Testis (tissue), 2 donors: Measurements from ENCODE around the gene ECE2.

Source experiments
- CTCF ChIP-seq, 3 experiments: fragments of 450-650 bp in 2 of 3; fragments of 200-600 bp in 1 of 3; sonication (generic) in 1 of 3; IDR thresholded peaks; one replicate each; pipeline ENCODE4 v1.5.1; 2016 to 2019; ENCODE audit warnings: antibody characterized with exemption in 3 of 3, mild to moderate bottlenecking in 2 of 3, moderate library complexity in 1 of 3
- POLR2A ChIP-seq: fragments of 450-650 bp; IDR thresholded peaks from one replicate; pipeline ENCODE4 v1.6.1; 2017; ENCODE audit warnings: antibody characterized with exemption, mild to moderate bottlenecking, moderate library complexity

GRCh38 chr3:184336547-184337398 lies 61.0 kb downstream of the ECE2 start:
- TF ChIP-seq POLR2A = no peak
- TF ChIP-seq CTCF (IDR thresholded peaks at IDR 0.05) = no peak
